Mononuclear cell (primary cell): ENCODE results near the gene MSANTD7. TPM values are rescaled to one million over a fixed set of nuclear protein-coding genes. Genes with fewer than 3 reads are reported as not detected.

Source experiments
- total RNA-seq: library from RNA; depleted of rRNA; stranded (reverse); fragments of >200 nt; gene quantifications from one replicate; pipeline ENCODE4 v1.2.3, GENCODE V29; 2012

MSANTD7 gene
- total RNA-seq, 1 donor: 22.2 TPM

Other genes starting within 250 kb of the MSANTD7 start
- gene FAM107B, start 63.4 kb upstream of the MSANTD7 start, total RNA-seq: 267 TPM
- gene CDNF, start 269 bp upstream of the MSANTD7 start, total RNA-seq: 1.0 TPM
- gene HSPA14, start within 50 bp of the MSANTD7 start, total RNA-seq: 25.9 TPM
- gene SUV39H2, start 40.6 kb downstream of the MSANTD7 start, total RNA-seq: 6.3 TPM
- gene DCLRE1C, start 115.8 kb downstream of the MSANTD7 start, total RNA-seq: 15.2 TPM
- not detected for gene MEIG1, start 121.1 kb downstream of the MSANTD7 start, total RNA-seq
- not detected for gene OLAH, start 205.6 kb downstream of the MSANTD7 start, total RNA-seq